H1 (cell line): Measurements from ENCODE around the gene GABBR1. TPM values are rescaled to one million over a fixed set of nuclear protein-coding genes. Genes with fewer than 3 reads are reported as not detected.

ENCODE experiments used
- CTCF ChIA-PET: fragments of 300-600 bp; sonication (Branson Sonifier 250); formaldehyde crosslinking; loops from one replicate; lab custom pipeline; 2021; ENCODE audit not compliant: partially characterized antibody; lab: Charles Lee
- POLR2A ChIA-PET: fragments of 300-600 bp; sonication (Branson Sonifier 250); formaldehyde crosslinking; loops from one replicate; lab custom pipeline; 2021; ENCODE audit warnings: inconsistent platforms; ENCODE audit not compliant: partially characterized antibody; lab: Charles Lee
- DNase-seq, 2 experiments: peaks; one replicate each; pipeline versions ENCODE4 v3.0.0 to v3.0.0-alpha.2; 2010 to 2022; ENCODE audit warnings: low spot score in 2 of 2, low read depth in 1 of 2, mixed read lengths in 1 of 2
- FAIRE-seq: peaks from 2 replicates; lab custom pipeline; 2011; peaks lifted over from hg19 to GRCh38; lab: Jason Lieb, UNC
- H2AFZ ChIP-seq: 2 replicates; pipeline ENCODE4 v1.8.1; 2012; ENCODE audit warnings: low read length, inconsistent platforms
- H2AK5ac ChIP-seq: 2 replicates; pipeline ENCODE4 v1.6.1; 2013; ENCODE audit warnings: low read depth, low read length
- H2BK120ac ChIP-seq: replicated peaks from 2 replicates; pipeline ENCODE3; 2013; ENCODE audit warnings: low read depth, low read length, inconsistent platforms
- H2BK12ac ChIP-seq: 2 replicates; pipeline ENCODE4 v1.6.1; 2013; ENCODE audit warnings: low read depth, low read length
- H2BK15ac ChIP-seq: 2 replicates; pipeline ENCODE4 v1.6.1; 2013; ENCODE audit warnings: low read length
- H2BK20ac ChIP-seq: 2 replicates; pipeline ENCODE4 v1.6.1; 2013; ENCODE audit warnings: low read length
- H2BK5ac ChIP-seq: 2 replicates; pipeline ENCODE4 v1.6.1; 2013; ENCODE audit warnings: low read depth, low read length
- H3K14ac ChIP-seq: 2 replicates; pipeline ENCODE4 v1.6.1; 2013; ENCODE audit warnings: inconsistent platforms; ENCODE audit not compliant: insufficient read length
- H3K18ac ChIP-seq: 2 replicates; pipeline ENCODE4 v1.6.1; 2013; ENCODE audit warnings: low read length; ENCODE audit errors: extremely low read depth
- H3K23ac ChIP-seq: 2 replicates; pipeline ENCODE4 v1.6.1; 2013; ENCODE audit warnings: inconsistent platforms; ENCODE audit not compliant: insufficient read length
- H3K23me2 ChIP-seq: 2 replicates; pipeline ENCODE4 v1.6.1; 2013; ENCODE audit warnings: low read depth, low read length
- H3K27ac ChIP-seq: 2 replicates; pipeline ENCODE4 v1.6.1; 2011; ENCODE audit warnings: low read depth, low read length, inconsistent platforms
- H3K27me3 ChIP-seq, 4 experiments: replicated peaks in 1 of 4; 1 replicate in 1 of 4; 2 replicates in 3 of 4; pipeline versions ENCODE4 v1.6.1 to v1.8.1; 2011 to 2013; ENCODE audit warnings: low read length in 3 of 4, mild to moderate bottlenecking in 3 of 4, inconsistent platforms in 2 of 4, mixed read lengths in 2 of 4, moderate library complexity in 1 of 4; ENCODE audit not compliant: control insufficient read depth in 3 of 4, insufficient read depth in 3 of 4; ENCODE audit errors: extremely low read depth in 1 of 4
- H3K36me3 ChIP-seq, 4 experiments: 2 replicates each; pipeline versions ENCODE4 v1.6.1 to v1.8.1; 2011 to 2013; ENCODE audit warnings: mild to moderate bottlenecking in 4 of 4, low read length in 3 of 4, moderate library complexity in 2 of 4, control low read depth in 1 of 4, inconsistent platforms in 1 of 4; ENCODE audit not compliant: insufficient read depth in 4 of 4, control insufficient read depth in 2 of 4
- H3K4ac ChIP-seq: replicated peaks from 2 replicates; pipeline ENCODE3; 2013; ENCODE audit warnings: low read length, low read depth, mixed read lengths, inconsistent platforms; ENCODE audit not compliant: insufficient read length
- H3K4me1 ChIP-seq, 4 experiments: replicated peaks in 1 of 4; 1 replicate in 1 of 4; 2 replicates in 3 of 4; pipeline versions ENCODE4 v1.6.1 to v1.8.1; 2011 to 2013; ENCODE audit warnings: low read length in 3 of 4, inconsistent platforms in 2 of 4, mixed read lengths in 1 of 4; ENCODE audit not compliant: insufficient read depth in 4 of 4, control insufficient read depth in 3 of 4
- H3K4me2 ChIP-seq, 2 experiments: 2 replicates each; pipeline versions ENCODE4 v1.6.1 to v1.8.1; 2011 to 2013; ENCODE audit warnings: low read depth in 2 of 2, low read length in 2 of 2, control low read depth in 1 of 2, inconsistent platforms in 1 of 2, mild to moderate bottlenecking in 1 of 2; ENCODE audit not compliant: insufficient read depth in 1 of 2
- H3K4me3 ChIP-seq, 4 experiments: fragments of 200-600, 300-600 bp in 1 of 4; sonication (generic), shearing (Covaris generic), sonication (Bioruptor Twin) in 1 of 4; 2 replicates each; pipeline versions ENCODE4 v1.5.1 to v1.8.1; 2011 to 2016; ENCODE audit warnings: low read length in 4 of 4, low read depth in 3 of 4, control low read depth in 2 of 4, inconsistent platforms in 2 of 4, mild to moderate bottlenecking in 2 of 4, mixed read lengths in 1 of 4, moderate library complexity in 1 of 4; ENCODE audit not compliant: insufficient read depth in 2 of 4; ENCODE audit errors: extremely low read depth in 1 of 4
- H3K56ac ChIP-seq: replicated peaks from 2 replicates; pipeline ENCODE3; 2013; ENCODE audit warnings: low read depth, mild to moderate bottlenecking, mixed read lengths, low read length, inconsistent platforms; ENCODE audit not compliant: insufficient read length
- H3K79me1 ChIP-seq: 2 replicates; pipeline ENCODE4 v1.6.1; 2013; ENCODE audit warnings: low read depth, low read length, control low read depth
- H3K79me2 ChIP-seq, 2 experiments: 2 replicates each; pipeline versions ENCODE4 v1.6.1 to v1.8.1; 2012 to 2013; ENCODE audit warnings: low read length in 2 of 2, mild to moderate bottlenecking in 2 of 2, inconsistent platforms in 1 of 2; ENCODE audit not compliant: insufficient read depth in 2 of 2, control insufficient read depth in 1 of 2
- H3K9ac ChIP-seq, 4 experiments: replicated peaks in 1 of 4; 1 replicate in 1 of 4; 2 replicates in 3 of 4; pipeline versions ENCODE4 v1.6.1 to v1.8.1; 2011 to 2013; ENCODE audit warnings: low read depth in 3 of 4, low read length in 3 of 4, control low read depth in 2 of 4, mild to moderate bottlenecking in 2 of 4, moderate library complexity in 2 of 4, inconsistent platforms in 1 of 4; ENCODE audit errors: extremely low read depth in 1 of 4
- H3K9me3 ChIP-seq, 2 experiments: 2 replicates each; pipeline versions ENCODE4 v1.6.1 to v1.8.1; 2012 to 2013; ENCODE audit warnings: mild to moderate bottlenecking in 2 of 2, moderate library complexity in 2 of 2, control low read depth in 1 of 2, inconsistent platforms in 1 of 2, low read depth in 1 of 2, low read length in 1 of 2, mixed read lengths in 1 of 2; ENCODE audit not compliant: insufficient read depth in 2 of 2
- H4K20me1 ChIP-seq, 2 experiments: replicated peaks in 1 of 2; 2 replicates each; pipeline versions ENCODE3 to v1.8.1; 2011 to 2013; ENCODE audit warnings: inconsistent platforms in 2 of 2, low read length in 2 of 2, mild to moderate bottlenecking in 1 of 2; ENCODE audit not compliant: insufficient read depth in 2 of 2, control insufficient read depth in 1 of 2
- H4K5ac ChIP-seq: 2 replicates; pipeline ENCODE4 v1.6.1; 2013; ENCODE audit warnings: low read length, low read depth, mixed read lengths, inconsistent platforms; ENCODE audit not compliant: insufficient read length
- H4K8ac ChIP-seq: 2 replicates; pipeline ENCODE4 v1.8.0; 2013; ENCODE audit warnings: mild to moderate bottlenecking, moderate library complexity, low read length, inconsistent platforms; ENCODE audit not compliant: insufficient read depth; ENCODE audit errors: extremely low read depth
- H4K91ac ChIP-seq: replicated peaks from 2 replicates; pipeline ENCODE3; 2013; ENCODE audit warnings: low read length, mixed read lengths, inconsistent platforms; ENCODE audit not compliant: insufficient read length
- ATF2 ChIP-seq: IDR thresholded peaks from 2 replicates; pipeline ENCODE4 v1.6.1; 2012; ENCODE audit warnings: low read length, inconsistent platforms
- CTBP2 ChIP-seq: IDR thresholded peaks from 2 replicates; pipeline ENCODE4 v1.7.0; 2011; ENCODE audit warnings: borderline replicate concordance, mild to moderate bottlenecking, moderate library complexity, mixed read lengths, low read length; ENCODE audit not compliant: insufficient read depth, insufficient read length
- EZH2 ChIP-seq: fragments of 200-600 bp; sonication (generic); IDR thresholded peaks from 2 replicates; pipeline ENCODE4 v1.7.1; 2012; ENCODE audit warnings: low read depth, mild to moderate bottlenecking, moderate library complexity, low read length, inconsistent platforms; ENCODE audit not compliant: severe bottlenecking
- RXRA ChIP-seq: IDR thresholded peaks from 2 replicates; pipeline ENCODE4 v1.6.1; 2011; ENCODE audit warnings: low read depth, mild to moderate bottlenecking, low read length, moderate library complexity; ENCODE audit not compliant: insufficient read depth
- TAF1 ChIP-seq: IDR thresholded peaks from 2 replicates; pipeline ENCODE4 v1.6.1; 2011; ENCODE audit warnings: mild to moderate bottlenecking, low read depth, low read length
- TCF12 ChIP-seq: IDR thresholded peaks from 2 replicates; pipeline ENCODE4 v1.6.1; 2011; ENCODE audit warnings: low read depth, mild to moderate bottlenecking, low read length
- WGBS, 2 experiments: shearing (Covaris generic) in 1 of 2; methylation state at CpG; one replicate each; pipeline versions ENCODE4 v1.1.6 to v1.1.7; 2013 to 2015; ENCODE audit warnings: low lambda C conversion rate in 2 of 2, mixed read lengths in 2 of 2, inconsistent platforms in 1 of 2, low coverage in 1 of 2, missing lambda C conversion rate in 1 of 2; ENCODE audit not compliant: insufficient replicate concordance in 2 of 2, insufficient coverage in 1 of 2, insufficient read length in 1 of 2; ENCODE audit errors: extremely low coverage in 1 of 2, missing lambda C conversion rate in 1 of 2; 5-methylcytosine and 5-hydroxymethylcytosine counted together
- polyA plus RNA-seq, 7 experiments: library from polyadenylated mRNA; depleted of rRNA in 3 of 7; stranded (reverse) in 5 of 7; unstranded in 2 of 7; fragments of >200 nt in 5 of 7; fragments of 200-250 nt in 2 of 7; gene quantifications; 1 replicate in 5 of 7; 2 replicates in 1 of 7; 4 replicates in 1 of 7; pipeline versions ENCODE4 v1.2.1 to v1.2.3, GENCODE V29; 2011 to 2013; ENCODE audit warnings: missing spikeins in 2 of 7, mixed read lengths in 2 of 7
- total RNA-seq: library from RNA; stranded (reverse); fragmentation: NEBNext Ultra II Directional; extraction: Animal tissue kit (Norgen Biotek cat#: 25700); gene quantifications from 2 replicates; pipeline ENCODE4 v1.2.1, GENCODE V29; 2021

The GABBR1 gene
- total and polyA plus RNA-seq, 2 of the 8 experiments (the other 6 are each of a cell fraction or from before 2014, with no cell fraction given) = 75.9 to 78.3 TPM

- Histone ChIP-seq H2BK15ac (no peak overlapping the region), H2AK5ac (no peak overlapping the region), H3K79me2 (peaks cover 4 to 23% of the 10 kb centered on the region in 2 experiments; a peak in 3 of 4 replicates), H3K4me3 (no peak overlapping the region), H3K23me2 (peaks cover 4% of the 10 kb centered on the region; the same call in 1 of the 2 replicates), H3K4me1 (peaks cover 0 to 26% (median 19%) of the 10 kb centered on the region in 4 experiments; a peak in 6 of 7 replicates), H3K4ac (no peak overlapping the region), H2BK120ac (no peak overlapping the region), H3K23ac (no peak overlapping the region), H3K27me3 (no peaks in the 10 kb centered on the region), H4K20me1 (peaks cover 7 to 10% of the 10 kb centered on the region in 2 experiments), H3K36me3 (peaks cover 38 to 72% (median 62%) of the 10 kb centered on the region in 4 experiments), H4K8ac (no peak overlapping the region), H2BK12ac (no peak overlapping the region), H4K91ac (no peak overlapping the region), H3K18ac (no peak overlapping the region), H3K27ac (no peak overlapping the region), H2AFZ (no peak overlapping the region), H3K9me3 (no peaks in the 10 kb centered on the region), H3K14ac (no peak overlapping the region), H2BK20ac (no peak overlapping the region), H4K5ac (no peak overlapping the region), H3K56ac (no peak overlapping the region), H3K4me2 (no peak overlapping the region), H3K79me1 (peaks cover 6% of the 10 kb centered on the region), H3K9ac (no peak overlapping the region), H2BK5ac (no peak overlapping the region)
- POLR2A ChIA-PET = interaction anchor here (0.8 to 1.6 kb wide), 5 partner anchors 8 to 17 kb away, joined by 3 to 8 read pairs (median 5); no protein-coding TSS in a partner anchor
- TF ChIP-seq ATF2 = no peak
- TF ChIP-seq TAF1 = no peak
- no peak for TF ChIP-seq RXRA
- no peak for TF ChIP-seq EZH2
- no peak for TF ChIP-seq CTBP2
- no peak for TF ChIP-seq TCF12
- WGBS, 2 experiments = 73% methylated on average over 4 of the region's 4 CpGs; no CpG with 5 or more reads in 1 of the 2 experiments
- CTCF ChIA-PET = interaction anchor here (0.6 to 1.4 kb wide), 5 partner anchors 18 to 253 kb away, joined by 3 to 4 read pairs (median 4); no protein-coding TSS in a partner anchor
- FAIRE-seq (no peak), DNase-seq (no peak)
Measured at GRCh38 chr6:29620630-29621029, 12.4 kb downstream of the GABBR1 start.
